Renal pelvis (tissue), 4 donors: Measurements from ENCODE around the gene YES1. TPM values are rescaled to one million over a fixed set of nuclear protein-coding genes. Genes with fewer than 3 reads are reported as not detected.
"Not testable (repeated sequence)": the region's sequence is repeated elsewhere in the genome, so short reads cannot be mapped to it uniquely, and the experiment has no call there.

ENCODE experiments used
- DNase-seq: peaks from one replicate; pipeline ENCODE4 v3.0.0-alpha.2; 2013
- polyA plus RNA-seq, 3 donors: library from polyadenylated mRNA; unstranded; fragments of 120-200 nt; gene quantifications; one replicate each; pipeline ENCODE4 v1.2.1, GENCODE V29; 2013; ENCODE audit not compliant: insufficient read length in 3 of 3

Gene YES1
- polyA plus RNA-seq, 3 donors: 59.0 to 63.9 (median 62.3) TPM

DNA sequence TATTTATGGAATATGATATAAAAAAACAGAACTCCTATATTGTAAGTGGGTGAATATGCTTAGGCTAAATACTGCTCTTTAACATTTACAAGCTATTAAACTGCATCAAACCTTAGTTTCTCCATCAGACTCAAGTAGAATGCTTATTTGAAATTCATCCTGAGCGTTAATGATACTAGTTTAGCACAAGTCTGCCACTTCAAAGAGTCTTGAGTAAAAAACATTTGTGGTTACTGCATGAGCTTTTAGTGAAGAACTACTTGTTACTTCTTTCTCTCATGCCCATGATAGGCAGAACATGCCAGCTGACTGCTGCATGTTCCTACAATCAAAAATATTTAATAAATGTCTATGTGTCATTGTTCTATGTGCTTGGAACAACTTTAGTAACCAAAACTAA lies 12.1 kb downstream of the YES1 start:
- DNase-seq: no peak

DNA sequence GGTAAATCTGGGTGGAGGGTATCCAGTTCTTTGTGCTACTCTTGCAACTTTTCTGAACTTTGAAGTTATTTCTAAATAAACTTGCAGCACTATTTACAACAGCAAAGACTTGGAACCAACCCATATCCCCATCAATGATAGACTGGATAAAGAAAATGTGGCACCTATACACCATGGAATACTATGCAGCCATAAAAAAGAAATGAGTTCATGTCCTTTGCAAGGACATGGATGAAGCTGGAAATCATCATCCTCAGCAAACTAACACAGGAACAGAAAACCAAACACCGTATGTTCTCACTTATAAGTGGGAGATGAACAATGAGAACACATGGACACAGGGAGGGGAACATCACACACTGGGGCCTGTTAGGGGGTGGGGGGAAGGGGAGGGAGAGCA lies 16.7 kb downstream of the YES1 start:
- not testable (repeated sequence) for DNase-seq

DNA sequence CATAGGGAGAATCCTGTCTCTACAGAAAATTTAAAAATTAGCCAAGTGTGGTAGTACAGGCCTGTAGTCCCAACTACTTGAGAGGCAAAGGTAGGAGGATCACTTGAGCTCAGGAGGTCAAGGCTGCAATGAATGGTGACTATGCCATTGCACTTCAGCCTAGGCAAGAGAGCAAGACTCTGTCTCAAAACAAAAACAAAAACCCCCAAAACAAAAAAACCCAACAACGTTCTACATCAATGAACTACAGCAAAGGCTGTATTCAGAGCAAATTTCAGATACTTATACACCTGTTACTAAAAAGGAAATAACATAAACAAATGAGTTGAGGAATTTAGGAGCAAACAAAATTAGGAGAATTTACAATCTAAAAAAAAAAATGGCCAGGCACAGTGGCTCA lies 22.6 kb downstream of the YES1 start:
- no peak for DNase-seq

- DNase-seq: no peak
Measured at GRCh38 chr18:785242-785641, 26.8 kb downstream of the YES1 start.

GRCh38 chr18:784470-785172 lies 27.4 kb downstream of the YES1 start:
- no peak for DNase-seq

- DNase-seq: peak; percentile 17
Measured at GRCh38 chr18:778194-778927, 33.7 kb downstream of the YES1 start.

DNA sequence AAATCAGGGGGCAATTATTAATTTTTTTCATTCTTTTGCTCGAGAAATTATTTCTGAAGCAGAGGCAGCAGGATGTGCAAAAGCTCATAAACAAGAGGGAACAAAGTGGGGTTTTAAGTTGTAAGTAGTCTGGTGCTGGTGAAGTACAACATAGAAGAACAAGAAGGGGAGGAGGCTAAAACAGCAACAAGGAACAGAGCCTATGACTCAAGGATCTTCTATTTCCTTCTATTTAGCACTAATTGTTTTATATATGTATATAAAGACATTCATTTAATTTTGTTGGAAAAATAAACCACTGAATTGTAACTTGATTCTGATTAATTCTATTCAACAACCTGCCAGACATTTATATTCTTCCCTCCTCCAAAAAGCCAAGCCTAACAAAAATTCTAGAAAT lies 35.0 kb downstream of the YES1 start:
- DNase-seq: no peak

- DNase-seq: not testable (repeated sequence)
Measured at GRCh38 chr18:776044-776443, 36.0 kb downstream of the YES1 start.

GRCh38 chr18:774811-775210 lies 37.2 kb downstream of the YES1 start:
- DNase-seq: no peak

GRCh38 chr18:773980-774624 lies 37.9 kb downstream of the YES1 start:
- DNase-seq: no peak

- DNase-seq: no peak
Measured at GRCh38 chr18:770583-770961, 41.5 kb downstream of the YES1 start.

GRCh38 chr18:767961-768360 lies 44.1 kb downstream of the YES1 start:
- DNase-seq: no peak

GRCh38 chr18:767084-767882 lies 44.8 kb downstream of the YES1 start:
- DNase-seq: no peak

DNA sequence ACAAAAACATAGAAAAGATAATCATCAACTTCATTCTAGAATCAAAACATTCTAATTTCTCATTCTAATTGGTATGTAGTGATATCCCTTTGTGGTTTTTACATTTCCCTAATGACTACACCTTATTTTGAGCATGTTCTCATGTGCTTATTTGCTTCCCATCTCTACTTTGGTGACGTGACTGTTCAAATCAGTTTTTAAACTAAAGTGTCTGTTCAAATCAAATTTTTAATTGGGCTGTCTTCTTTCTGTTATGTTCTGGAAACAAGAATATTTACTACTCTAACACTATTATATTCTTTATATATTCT lies 45.5 kb downstream of the YES1 start:
- DNase-seq: no peak

- DNase-seq: no peak
Measured at GRCh38 chr18:765764-766549, 46.1 kb downstream of the YES1 start.

GRCh38 chr18:759864-760263 lies 52.2 kb downstream of the YES1 start:
- not testable (repeated sequence) for DNase-seq

DNA sequence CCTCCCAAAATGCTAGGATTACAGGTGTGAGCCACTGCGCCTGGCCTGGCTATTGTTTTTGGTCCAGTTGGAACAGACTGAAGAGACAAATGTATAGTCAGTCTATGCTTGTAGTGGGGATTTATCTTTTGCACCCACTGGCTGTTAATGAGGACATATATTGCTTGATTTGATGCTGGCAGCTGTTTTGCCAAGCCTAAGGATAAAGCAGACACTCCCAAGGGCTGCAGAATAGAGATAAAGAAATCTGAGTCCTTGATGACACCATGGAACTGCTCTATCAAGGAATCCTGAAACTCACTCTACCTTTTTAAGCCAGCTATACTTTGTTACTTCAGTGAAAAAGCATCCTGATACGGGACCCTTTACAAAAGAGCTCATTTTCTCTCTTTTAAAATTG lies 56.5 kb downstream of the YES1 start:
- DNase-seq: no peak

DNA sequence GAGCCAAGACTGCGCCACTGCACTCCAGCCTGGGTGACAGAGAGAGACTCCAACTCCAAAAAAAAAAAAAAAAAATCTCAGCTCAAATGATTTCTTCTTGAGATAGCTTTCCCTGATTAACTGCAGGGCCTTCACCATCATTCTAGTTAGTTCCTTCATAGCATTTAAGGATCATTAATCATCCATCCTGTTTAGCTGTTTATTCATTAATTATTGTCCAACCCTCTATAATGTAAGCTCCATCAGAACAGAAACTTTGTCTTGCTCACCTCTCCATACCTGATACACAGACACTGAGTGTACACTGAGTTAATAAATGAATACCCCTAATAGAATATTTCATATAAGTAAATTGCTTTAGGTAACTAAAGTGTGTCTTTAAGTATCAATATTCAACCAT lies 57.4 kb downstream of the YES1 start:
- no peak for DNase-seq

DNA sequence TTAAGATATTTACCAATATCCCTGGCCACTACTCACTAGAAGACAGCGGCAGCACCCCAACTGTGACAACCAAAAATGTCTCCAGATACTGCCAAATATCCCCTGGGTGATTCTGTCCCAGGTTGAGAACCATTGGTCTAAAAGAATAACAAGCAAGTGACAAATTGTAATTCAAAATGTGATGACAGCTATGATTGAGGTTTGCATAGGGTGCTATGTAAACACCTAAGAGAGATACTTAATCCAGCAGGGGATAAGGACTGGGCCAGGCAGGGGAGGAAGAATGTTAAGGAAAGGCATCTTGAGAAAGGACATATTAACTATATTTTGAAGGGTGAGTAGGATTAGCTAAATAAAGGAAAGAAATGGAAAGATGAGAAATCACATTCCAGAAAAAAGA lies 61.6 kb downstream of the YES1 start:
- DNase-seq: no peak

DNA sequence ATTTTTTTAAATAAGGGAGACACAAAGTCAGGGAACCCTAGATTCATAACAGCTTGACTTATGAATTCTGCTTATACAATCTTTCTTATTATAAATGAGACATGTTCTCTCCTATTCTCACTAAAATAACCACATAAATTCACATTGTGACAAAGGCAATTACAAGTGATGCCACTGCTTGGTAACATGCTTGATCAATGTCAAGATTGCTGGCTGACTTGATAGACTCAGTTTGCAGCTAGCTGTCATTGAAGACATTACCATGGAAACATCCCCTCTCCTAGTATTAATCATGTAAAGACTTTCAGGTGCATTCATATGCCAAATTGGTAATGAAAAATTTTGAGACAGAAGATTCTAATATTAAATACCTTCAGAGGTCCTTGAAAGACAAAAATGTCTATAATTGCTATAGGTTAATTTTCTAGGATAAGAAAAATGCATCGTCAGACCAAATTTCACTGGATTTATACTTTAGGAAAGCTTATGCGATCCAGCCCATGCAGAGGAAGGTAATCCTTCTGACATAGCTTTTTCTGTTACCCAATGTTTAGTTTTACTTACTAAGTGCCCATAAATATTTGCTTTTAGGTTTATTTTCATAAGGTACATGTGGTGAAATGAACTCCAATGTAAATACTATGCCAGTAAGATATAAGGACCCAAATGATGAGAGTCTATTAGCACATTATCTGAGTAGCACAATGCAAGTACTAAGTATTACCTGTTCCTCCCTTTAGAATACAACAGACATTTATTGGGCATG lies 67.0 kb downstream of the YES1 start:
- no peak for DNase-seq

DNA sequence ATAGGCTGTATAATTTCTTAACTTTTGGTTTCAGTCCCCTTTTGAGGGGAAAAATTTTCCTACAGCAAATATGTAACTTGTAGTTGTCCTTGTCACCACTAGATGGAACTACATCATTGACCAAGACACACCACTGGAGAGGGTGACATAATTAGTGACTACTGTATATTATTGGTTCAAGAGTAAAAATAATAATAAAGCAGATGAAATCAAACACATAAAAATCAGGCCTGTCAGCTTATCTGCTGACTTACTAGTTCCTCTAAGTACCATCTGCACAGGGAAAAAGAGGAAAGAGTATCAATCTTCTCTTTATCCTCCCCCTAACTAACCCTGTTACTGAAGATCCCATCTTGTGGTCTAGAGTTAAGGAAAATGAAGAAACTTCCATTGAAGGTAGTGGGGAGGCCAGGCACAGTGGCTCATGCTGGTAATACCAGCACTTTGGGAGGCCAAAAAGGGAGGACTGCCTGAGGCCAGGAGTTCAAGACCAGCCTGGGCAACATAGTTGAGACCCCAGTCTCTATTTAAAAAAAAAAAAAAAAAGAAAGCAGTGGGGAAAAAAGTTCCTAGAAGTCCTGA lies 70.0 kb downstream of the YES1 start:
- peak; percentile 16 for DNase-seq
